ENCODE results near the gene CRYBG3.
A peak's percentile ranks its signal among the peaks of the same experiment; 100 is the strongest.

CRYBG3 gene

GRCh38 chr3:97971679-97972567, 150.1 kb downstream of the CRYBG3 start, which contains the start of gene RIOX2 (continued):
- TF ChIP-seq ZNF518A (tag by site-specific recombination; conservative IDR thresholded peaks at IDR 0.05; ENCODE audit: low read depth), result no peak
- TF ChIP-seq ZNF350 (tag by site-specific recombination; IDR thresholded peaks at IDR 0.05), result no peak
- no peak for TF ChIP-seq CTCF (tag by site-specific recombination; IDR thresholded peaks at IDR 0.05)
- no peak for TF ChIP-seq ELK4 (IDR thresholded peaks at IDR 0.05; ENCODE audit: borderline replicate concordance, low read depth, low read length)
- peak; percentile 20; the same call in 1 of the 2 replicates for TF ChIP-seq ZNF629 (tag by site-specific recombination; IDR thresholded peaks at IDR 0.05)
- TF ChIP-seq ZNF692 (tag by site-specific recombination; IDR thresholded peaks at IDR 0.05), result peak; percentile 42; the same call in 1 of the 2 replicates
- no peak for TF ChIP-seq TRIM28 (IDR thresholded peaks at IDR 0.05; ENCODE audit: borderline replicate concordance, low read length)
- no peak for TF ChIP-seq ZNF274 (IDR thresholded peaks at IDR 0.05; ENCODE audit: low read length)
- TF ChIP-seq ZNF274 (tag by site-specific recombination; IDR thresholded peaks at IDR 0.05; ENCODE audit: borderline replicate concordance), result no peak
- TF ChIP-seq ZNF354C (tag by site-specific recombination; IDR thresholded peaks at IDR 0.05; ENCODE audit: borderline replicate concordance, low read depth), result no peak
- TF ChIP-seq KLF9 (tag by site-specific recombination; IDR thresholded peaks at IDR 0.05; ENCODE audit: low read depth), result peak; percentile 65; the same call in 1 of the 2 replicates
- TF ChIP-seq ZNF555 (tag by site-specific recombination; conservative IDR thresholded peaks at IDR 0.05), result no peak
- TF ChIP-seq ZNF747 (tag by site-specific recombination; IDR thresholded peaks at IDR 0.05), result no peak
- TF ChIP-seq KLF10 (tag by site-specific recombination; IDR thresholded peaks at IDR 0.05), result peak; percentile 95
- TF ChIP-seq AEBP2 (tag by site-specific recombination; IDR thresholded peaks at IDR 0.05; ENCODE audit: borderline replicate concordance), result no peak
- no peak for TF ChIP-seq ZNF155 (tag by site-specific recombination; IDR thresholded peaks at IDR 0.05)
- TF ChIP-seq ZSCAN18 (tag by site-specific recombination; IDR thresholded peaks at IDR 0.05), result no peak
- no peak for TF ChIP-seq ZNF776 (tag by site-specific recombination; IDR thresholded peaks at IDR 0.05; ENCODE audit: borderline replicate concordance)
- no peak for TF ChIP-seq ZNF133 (tag by site-specific recombination; IDR thresholded peaks at IDR 0.05)
- TF ChIP-seq ZBTB7A (tag by site-specific recombination; IDR thresholded peaks at IDR 0.05; ENCODE audit: low read depth), result no peak
- TF ChIP-seq ZFHX2 (tag by site-specific recombination; conservative IDR thresholded peaks at IDR 0.05), result peak; percentile 15; the same call in 1 of the 2 replicates
- TF ChIP-seq ZNF677 (tag by site-specific recombination; IDR thresholded peaks at IDR 0.05), result no peak
- no peak for TF ChIP-seq ZNF184 (tag by site-specific recombination; IDR thresholded peaks at IDR 0.05)
- TF ChIP-seq MEIS1 (CRISPR knock-in tag; IDR thresholded peaks at IDR 0.05; ENCODE audit: borderline replicate concordance), result no peak
- no peak for TF ChIP-seq GLIS1 (tag by site-specific recombination; IDR thresholded peaks at IDR 0.05)
- TF ChIP-seq HOXC10 (CRISPR knock-in tag; IDR thresholded peaks at IDR 0.05), result no peak
- TF ChIP-seq ZNF292 (tag by site-specific recombination; IDR thresholded peaks at IDR 0.05; ENCODE audit: borderline replicate concordance, low read depth), result no peak
